ENCODE measurements around the gene ZNF211.

Gene ZNF211

DNA sequence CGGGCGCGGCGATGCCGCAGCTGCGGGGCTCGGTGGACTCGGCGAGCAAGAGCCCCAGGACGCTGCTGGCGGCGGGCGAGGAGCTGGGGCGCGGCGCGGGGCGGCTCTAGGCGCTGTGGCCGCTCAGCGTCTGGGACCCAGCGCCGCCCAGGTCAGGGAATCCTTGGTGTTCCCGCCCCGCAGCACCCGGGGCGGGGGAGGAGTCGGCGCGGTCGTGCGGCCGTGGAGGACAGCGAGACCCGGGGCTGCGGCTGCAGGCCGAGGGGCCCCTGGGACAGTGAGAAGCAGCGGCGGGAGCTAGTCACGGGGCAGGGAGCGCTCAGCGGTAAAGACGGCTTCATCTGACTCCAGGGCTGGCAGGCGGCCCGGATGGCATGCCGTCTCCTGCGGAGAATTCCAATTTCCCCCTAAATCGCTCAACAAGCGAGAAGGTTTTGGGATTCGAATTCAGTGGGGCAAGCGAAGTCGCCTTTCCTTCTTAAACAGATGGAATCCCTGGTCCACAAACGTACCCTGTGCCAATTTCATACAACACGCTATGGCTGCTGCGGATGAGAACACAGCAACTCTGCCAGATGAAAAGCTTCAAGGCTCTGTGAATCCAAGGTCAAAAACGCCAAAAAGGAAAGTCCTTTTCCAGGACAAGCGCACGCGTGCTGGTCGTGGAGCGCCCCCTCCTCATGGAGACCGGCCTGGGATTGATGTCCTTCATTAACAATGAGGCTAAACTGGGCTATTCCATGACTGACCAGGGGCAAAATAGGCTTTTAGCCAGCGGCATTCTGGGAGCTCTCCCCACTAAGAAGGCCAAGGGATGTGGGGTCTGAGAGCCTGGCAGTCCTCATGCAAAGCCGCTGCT, 31.5 kb downstream of the ZNF211 start:
- DNase-seq = no peak

- DNase-seq = no peak
These were observed 32.4 kb downstream of the ZNF211 start for GRCh38 chr19:57665261-57665806.

- DNase-seq = no peak
These were observed 34.3 kb downstream of the ZNF211 start for GRCh38 chr19:57667228-57667627.

DNA sequence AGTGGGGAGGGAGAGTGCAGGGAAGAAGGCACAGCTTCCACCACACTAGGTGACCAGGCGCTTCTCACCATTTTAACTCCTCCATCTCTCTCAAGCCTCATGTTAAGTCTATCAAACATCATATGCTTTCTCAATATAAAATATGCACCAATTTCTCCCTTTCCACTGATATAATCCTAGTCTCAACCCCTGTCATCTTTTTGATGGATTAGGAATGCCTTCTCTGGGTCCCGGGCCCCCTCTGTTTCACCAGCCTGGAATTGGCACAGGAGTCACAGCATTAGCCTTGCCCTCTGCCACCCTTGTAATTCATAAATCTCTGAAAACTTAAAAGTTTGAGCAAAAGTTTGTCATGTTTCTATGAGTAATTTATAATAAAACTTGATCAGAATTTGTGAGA, 35.7 kb downstream of the ZNF211 start, which contains the start of gene ZSCAN4:
Gene ZSCAN4 (plus strand): TSS at position 301 of the 400 bp plus-strand sequence. CDS start 7,211 bp downstream, outside the sequence.
- DNase-seq = no peak

DNA sequence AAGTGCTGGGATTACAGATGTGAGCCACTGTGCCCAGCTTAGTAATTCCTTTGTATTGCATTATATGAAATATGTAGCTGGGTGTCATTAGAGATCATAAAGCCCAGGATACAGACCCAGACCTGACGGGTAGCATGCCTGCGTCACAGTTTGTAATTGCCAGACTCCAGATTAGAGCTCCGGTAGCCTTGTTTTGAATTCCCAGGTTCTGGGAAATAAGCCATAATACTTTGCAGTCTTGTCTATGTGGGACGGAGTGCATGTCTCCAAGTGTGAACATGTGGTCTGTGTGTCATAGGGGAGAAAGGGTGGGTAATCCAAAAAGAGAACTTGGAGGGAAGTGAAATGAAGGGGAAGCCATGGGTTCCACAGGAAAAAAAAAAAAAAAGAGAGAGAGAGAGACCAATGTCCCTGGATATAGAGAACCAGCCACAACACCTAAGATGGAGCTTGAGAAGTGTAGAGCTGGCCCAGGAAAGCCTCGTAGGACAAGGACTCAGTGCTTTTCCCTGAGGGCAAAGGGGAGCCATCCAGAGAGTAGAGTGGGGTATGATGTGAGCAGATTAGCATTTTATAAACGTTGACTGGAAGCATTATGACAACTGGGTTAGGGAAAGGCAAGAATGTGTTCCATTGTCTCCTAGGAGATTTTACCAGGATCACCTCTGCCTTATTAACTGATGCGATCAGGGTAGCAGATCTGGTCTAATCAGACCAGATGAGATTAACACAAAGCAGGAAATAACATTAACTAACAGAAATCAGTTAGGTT, 38.3 kb downstream of the ZNF211 start:
- no peak for DNase-seq

- no peak for DNase-seq
These were observed 39.5 kb downstream of the ZNF211 start for GRCh38 chr19:57672466-57672865.

DNA sequence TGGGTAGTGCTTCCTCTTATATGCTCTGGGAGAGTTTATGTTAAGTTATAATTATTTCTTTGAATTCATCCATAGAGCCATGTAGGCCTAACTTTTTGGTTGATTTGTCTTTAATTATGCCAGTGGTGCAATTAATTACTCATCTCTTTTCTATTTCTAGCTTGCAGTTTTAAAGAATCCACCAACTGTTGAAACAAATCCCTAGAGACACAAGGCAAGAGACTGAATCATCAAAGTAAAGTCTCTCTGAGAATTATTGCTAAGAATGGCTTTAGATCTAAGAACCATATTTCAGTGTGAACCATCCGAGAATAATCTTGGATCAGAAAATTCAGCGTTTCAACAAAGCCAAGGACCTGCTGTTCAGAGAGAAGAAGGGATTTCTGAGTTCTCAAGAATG, 42.9 kb downstream of the ZNF211 start:
- DNase-seq = no peak

- no peak for DNase-seq
These were observed 49.3 kb downstream of the ZNF211 start for GRCh38 chr19:57682226-57682766.

DNA sequence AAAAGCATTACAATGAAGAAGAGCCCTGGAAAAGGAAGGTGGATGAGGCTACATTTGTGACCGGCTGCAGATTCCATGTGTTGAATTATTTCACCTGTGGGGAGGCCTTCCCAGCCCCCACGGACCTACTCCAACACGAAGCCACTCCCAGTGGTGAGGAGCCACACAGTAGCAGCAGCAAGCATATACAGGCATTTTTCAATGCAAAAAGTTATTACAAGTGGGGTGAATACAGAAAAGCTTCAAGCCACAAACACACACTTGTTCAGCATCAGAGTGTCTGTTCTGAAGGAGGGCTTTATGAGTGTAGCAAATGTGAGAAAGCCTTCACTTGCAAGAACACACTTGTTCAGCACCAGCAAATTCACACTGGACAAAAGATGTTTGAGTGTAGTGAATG, 53.8 kb downstream of the ZNF211 start:
- no peak for DNase-seq

- DNase-seq = no peak
These were observed 54.5 kb downstream of the ZNF211 start for GRCh38 chr19:57687363-57688010.

DNA sequence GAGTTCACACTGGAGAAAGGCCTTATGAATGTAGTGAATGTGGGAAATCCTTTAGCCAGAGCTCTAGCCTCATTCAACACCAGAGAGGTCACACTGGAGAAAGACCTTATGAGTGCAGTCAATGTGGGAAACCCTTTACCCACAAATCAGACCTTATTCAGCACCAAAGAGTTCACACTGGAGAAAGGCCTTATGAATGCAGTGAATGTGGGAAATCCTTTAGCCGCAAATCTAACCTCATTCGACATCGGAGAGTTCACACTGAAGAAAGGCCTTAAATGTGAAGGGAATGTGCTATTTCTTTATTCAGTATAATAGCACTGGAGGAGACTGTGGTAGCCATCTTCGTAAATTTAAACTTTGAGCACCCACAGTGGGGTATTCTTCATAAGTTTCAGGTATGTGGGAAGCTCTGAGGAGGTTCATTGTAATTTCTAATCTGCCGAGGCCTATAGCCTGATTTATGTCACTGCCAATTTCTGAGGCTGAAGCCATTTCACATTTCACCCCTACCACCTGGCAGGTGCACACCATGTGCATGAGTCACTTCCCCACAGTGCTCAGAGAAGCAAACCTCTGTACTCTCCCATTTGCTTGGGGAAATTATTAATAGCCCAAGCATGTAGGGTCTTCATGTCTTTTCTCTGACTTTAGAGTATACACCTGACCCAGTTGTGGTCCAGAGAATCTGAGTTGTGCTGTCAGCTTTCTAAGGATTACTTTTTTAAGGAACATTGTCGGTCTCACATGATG, 55.2 kb downstream of the ZNF211 start:
- DNase-seq = no peak

- DNase-seq = no peak
These were observed 56.8 kb downstream of the ZNF211 start for GRCh38 chr19:57689750-57690149.
